ENCODE measurements around the gene TRIP6. TPM values are rescaled to one million over a fixed set of nuclear protein-coding genes. Genes with fewer than 3 reads are reported as not detected.
A peak's percentile ranks its signal among the peaks of the same experiment; 100 is the strongest.

The TRIP6 gene
- total and polyA plus RNA-seq, 2 experiments from 2014 or later, result 44.6 to 112 TPM

- peaks cover 23% of the 10 kb centered on the region for H3K4me1 Mint-ChIP-seq
- H3K36me3 ChIP-seq (ENCODE audit: insufficient read depth), result peaks cover 10% of the 10 kb centered on the region
- peak overlapping the region; percentile 89 for H3K27ac Mint-ChIP-seq
- ATAC-seq (peak; percentile 1; the same call in 2 of the 3 replicates), DNase-seq (ENCODE audit: low spot score) (peak; percentile 55)
- peaks cover 21% of the 10 kb centered on the region for H3K27me3 Mint-ChIP-seq (ENCODE audit: insufficient read depth, low read depth, poor library complexity)
- TF ChIP-seq REST (IDR thresholded peaks at IDR 0.05; ENCODE audit: unreplicated experiment) (no peak), POLR2AphosphoS5 (IDR thresholded peaks at IDR 0.05; ENCODE audit: low read depth) (peak; percentile 26; the same call in 1 of the 2 replicates), EZH2 (IDR thresholded peaks at IDR 0.05; ENCODE audit: low read depth, unreplicated experiment) (no peak), ZNF114 (CRISPR knock-in tag; IDR thresholded peaks at IDR 0.05) (no peak), ZNF462 (CRISPR knock-in tag; IDR thresholded peaks at IDR 0.05) (no peak)
- no peaks in the 10 kb centered on the region; the same call in 2 of the 3 replicates for H3K9me3 Mint-ChIP-seq
- H3K27ac ChIP-seq (ENCODE audit: low read depth), result peak overlapping the region; percentile 72; the same call in 1 of the 2 replicates
- peaks cover 52% of the 10 kb centered on the region for H3K79me2 ChIP-seq (replicated peaks; ENCODE audit: insufficient read depth)
- H3F3A ChIP-seq (replicated peaks; ENCODE audit: low read depth), result peaks cover 7% of the 10 kb centered on the region; the same call in 1 of the 2 replicates
- peak overlapping the region; percentile 100 for H3K4me2 ChIP-seq
- H3K4me1 ChIP-seq (ENCODE audit: insufficient read depth), result peaks cover 15% of the 10 kb centered on the region; the same call in 1 of the 2 replicates
- H3K4me3 Mint-ChIP-seq, result peak overlapping the region; percentile 97
- H2AFZ ChIP-seq, result no peak overlapping the region
- H3K4me3 ChIP-seq, result peak overlapping the region; percentile 98
- H4K20me1 ChIP-seq (replicated peaks; ENCODE audit: insufficient read depth), result peaks cover 24% of the 10 kb centered on the region
- no peaks in the 10 kb centered on the region for H3K9me2 ChIP-seq (ENCODE audit: insufficient read depth)
- H3K36me3 Mint-ChIP-seq (ENCODE audit: low read depth), result peaks cover 44% of the 10 kb centered on the region
- H3K27me3 ChIP-seq (ENCODE audit: insufficient read depth), result no peaks in the 10 kb centered on the region
These were observed 40.5 kb upstream of the TRIP6 start for GRCh38 chr7:100826514-100827329.

All from GM23338 (cell line).